ENCODE results near the gene ZNF296.

DNA sequence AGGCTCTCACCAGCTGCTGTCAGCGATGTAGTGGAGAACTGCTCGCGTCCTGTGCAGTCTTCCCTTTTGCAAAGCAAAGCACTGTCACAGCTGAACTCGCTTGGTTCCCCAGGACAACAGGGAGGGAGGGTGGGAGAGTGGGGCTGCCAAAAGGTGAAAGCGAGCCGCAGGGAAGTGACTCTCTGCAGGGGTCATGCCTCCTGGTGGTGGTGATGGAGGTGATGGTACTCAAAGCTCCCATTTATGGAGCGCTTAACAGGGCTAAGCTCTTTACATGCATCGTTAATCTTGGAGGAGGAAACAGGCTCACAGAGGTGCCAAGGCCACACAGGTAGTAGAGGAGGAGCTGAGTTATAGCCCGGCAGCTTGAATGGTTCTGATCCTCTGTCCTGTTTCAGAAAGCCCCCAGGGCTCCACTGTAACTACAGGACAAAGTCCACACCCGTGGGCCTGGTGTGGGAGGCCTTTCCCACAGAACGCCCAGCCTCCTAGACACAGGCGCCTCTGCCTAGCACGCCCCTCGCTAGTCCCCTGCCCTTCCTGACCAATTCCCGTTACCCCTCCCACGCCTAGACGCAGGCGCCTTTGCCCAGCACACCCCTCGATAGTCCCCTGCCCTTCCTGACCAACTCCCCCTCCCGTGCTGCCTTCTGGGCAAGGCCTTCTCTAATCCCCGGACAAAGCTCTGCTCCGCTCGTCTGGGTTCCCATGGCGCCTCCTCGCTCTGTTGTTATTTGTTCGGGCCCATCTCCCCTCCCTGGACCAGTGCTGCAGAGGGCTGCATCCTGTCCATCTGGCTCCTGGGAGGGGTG, 27.4 kb upstream of the ZNF296 start:
- TF ChIP-seq TAF1 (IDR thresholded peaks at IDR 0.05; ENCODE audit: borderline replicate concordance, low read depth, low read length) = no peak
- no peak for TF ChIP-seq POLR2A (IDR thresholded peaks at IDR 0.05; ENCODE audit: low read depth, low read length)
- no peak for TF ChIP-seq POLR2AphosphoS5 (IDR thresholded peaks at IDR 0.05; ENCODE audit: low read depth, low read length)

Measured in GM12892 (cell line).